Endothelial cell (in vitro differentiated cells): ENCODE data around the gene STAT1. TPM values are rescaled to one million over a fixed set of nuclear protein-coding genes. Genes with fewer than 3 reads are reported as not detected.

Experiments
- DNase-seq: peaks from one replicate; pipeline ENCODE4 v3.0.0; 2021; ENCODE audit warnings: low spot score
- H3K27ac Mint-ChIP-seq: one replicate; pipeline ENCODE4 v1.8.0; 2021; ENCODE audit warnings: mixed read lengths, inconsistent platforms; ENCODE audit not compliant: unreplicated experiment
- H3K27me3 Mint-ChIP-seq: one replicate; pipeline ENCODE4 v1.8.0; 2021; ENCODE audit warnings: mild to moderate bottlenecking, moderate library complexity, mixed read lengths, inconsistent platforms; ENCODE audit not compliant: unreplicated experiment
- H3K36me3 Mint-ChIP-seq: one replicate; pipeline ENCODE4 v1.8.0; 2021; ENCODE audit warnings: mild to moderate bottlenecking, low read depth, mixed read lengths, inconsistent platforms; ENCODE audit not compliant: unreplicated experiment
- H3K4me1 Mint-ChIP-seq: one replicate; pipeline ENCODE4 v1.8.0; 2021; ENCODE audit warnings: mild to moderate bottlenecking, mixed read lengths, inconsistent platforms; ENCODE audit not compliant: unreplicated experiment
- H3K4me3 Mint-ChIP-seq: one replicate; pipeline ENCODE4 v1.8.0; 2021; ENCODE audit warnings: mild to moderate bottlenecking, mixed read lengths, inconsistent platforms; ENCODE audit not compliant: unreplicated experiment
- H3K9me3 Mint-ChIP-seq: one replicate; pipeline ENCODE4 v1.8.0; 2021; ENCODE audit warnings: mixed read lengths, inconsistent platforms; ENCODE audit not compliant: unreplicated experiment
- CTCF ChIP-seq: fragments of 200-600 bp; sonication (generic); IDR thresholded peaks from one replicate; pipeline ENCODE4 v1.5.0; 2021; ENCODE audit warnings: antibody characterized with exemption; ENCODE audit not compliant: unreplicated experiment
- total RNA-seq: library from RNA; stranded (reverse); fragmentation: NEBNext Ultra II Directional; extraction: Animal tissue kit (Norgen Biotek cat#: 25700); gene quantifications from one replicate; pipeline ENCODE4 v1.2.1, GENCODE V29; 2021; ENCODE audit not compliant: unreplicated experiment

Gene STAT1
- total RNA-seq, 1 donor from 2014 or later = 30.1 TPM

GRCh38 chr2:190938771-190939335, 75.1 kb downstream of the STAT1 start:
- peak overlapping the region; percentile 72 for H3K27ac Mint-ChIP-seq
- H3K27me3 Mint-ChIP-seq = peaks cover 2% of the 10 kb centered on the region
- DNase-seq = no peak
- TF ChIP-seq CTCF = no peak
- no peaks in the 10 kb centered on the region for H3K9me3 Mint-ChIP-seq
- no peaks in the 10 kb centered on the region for H3K36me3 Mint-ChIP-seq
- no peaks in the 10 kb centered on the region for H3K4me1 Mint-ChIP-seq
- H3K4me3 Mint-ChIP-seq = no peak overlapping the region

GRCh38 chr2:190935054-190935453, 78.9 kb downstream of the STAT1 start:
- no peak overlapping the region for H3K4me3 Mint-ChIP-seq
- no peak overlapping the region for H3K27ac Mint-ChIP-seq
- no peak for TF ChIP-seq CTCF
- no peaks in the 10 kb centered on the region for H3K9me3 Mint-ChIP-seq
- no peaks in the 10 kb centered on the region for H3K4me1 Mint-ChIP-seq
- H3K36me3 Mint-ChIP-seq = peaks cover 4% of the 10 kb centered on the region
- peaks cover 2% of the 10 kb centered on the region for H3K27me3 Mint-ChIP-seq
- DNase-seq = no peak

GRCh38 chr2:190933361-190933760, 80.6 kb downstream of the STAT1 start:
- H3K36me3 Mint-ChIP-seq = peaks cover 8% of the 10 kb centered on the region
- no peaks in the 10 kb centered on the region for H3K9me3 Mint-ChIP-seq
- no peak overlapping the region for H3K27ac Mint-ChIP-seq
- H3K4me3 Mint-ChIP-seq = no peak overlapping the region
- peaks cover 2% of the 10 kb centered on the region for H3K27me3 Mint-ChIP-seq
- H3K4me1 Mint-ChIP-seq = no peaks in the 10 kb centered on the region
- DNase-seq = no peak
- TF ChIP-seq CTCF = no peak

DNA sequence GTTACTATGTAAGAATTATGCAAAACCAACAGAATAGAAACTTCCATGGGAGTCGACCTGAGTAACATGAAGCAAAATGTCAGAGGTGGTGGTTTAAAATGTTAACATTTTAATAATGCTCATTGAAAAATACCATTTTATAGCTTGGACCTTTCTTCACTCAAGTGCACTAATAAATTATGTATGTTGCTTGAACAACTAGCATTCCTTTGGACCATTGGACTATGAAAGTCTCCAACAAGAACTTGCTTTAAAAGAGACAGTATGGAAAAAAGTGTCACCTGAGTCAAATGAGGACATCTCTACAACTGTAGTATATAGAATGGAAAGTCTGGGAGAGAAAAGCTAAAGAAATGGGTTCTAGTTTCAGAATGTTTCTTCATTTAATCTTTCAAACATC, 81.5 kb downstream of the STAT1 start:
- no peak for TF ChIP-seq CTCF
- peaks cover 8% of the 10 kb centered on the region for H3K36me3 Mint-ChIP-seq
- no peak for DNase-seq
- H3K27ac Mint-ChIP-seq = no peak overlapping the region
- peaks cover 2% of the 10 kb centered on the region for H3K27me3 Mint-ChIP-seq
- H3K9me3 Mint-ChIP-seq = no peaks in the 10 kb centered on the region
- no peaks in the 10 kb centered on the region for H3K4me1 Mint-ChIP-seq
- H3K4me3 Mint-ChIP-seq = no peak overlapping the region

DNA sequence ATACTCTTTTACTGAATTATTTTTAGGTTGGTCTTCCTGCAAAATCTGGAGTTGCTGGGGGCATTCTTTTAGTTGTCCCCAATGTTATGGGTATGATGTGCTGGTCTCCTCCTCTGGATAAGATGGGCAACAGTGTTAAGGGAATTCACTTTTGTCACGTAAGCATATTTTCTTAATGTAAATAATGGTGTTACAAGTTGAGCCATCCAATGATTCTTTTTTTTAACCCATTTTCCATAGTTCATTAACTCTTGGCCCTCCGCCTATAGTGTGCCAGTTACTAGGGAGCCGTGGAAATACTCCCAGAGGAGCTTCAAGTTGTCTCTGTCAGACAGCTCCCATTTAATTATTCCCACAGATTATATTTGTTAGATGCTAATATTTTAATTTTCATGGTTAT, 83.6 kb downstream of the STAT1 start:
- TF ChIP-seq CTCF = no peak
- Mint-ChIP-seq H3K27ac (peak overlapping the region; percentile 36), H3K36me3 (peaks cover 8% of the 10 kb centered on the region), H3K4me3 (no peak overlapping the region), H3K4me1 (no peaks in the 10 kb centered on the region), H3K9me3 (no peaks in the 10 kb centered on the region), H3K27me3 (peaks cover 2% of the 10 kb centered on the region)
- DNase-seq = no peak
